NCI-H2196 (cell line): ENCODE measurements around the gene PMCH.
"Not testable (repeated sequence)": the region's sequence is repeated elsewhere in the genome, so short reads cannot be mapped to it uniquely, and the experiment has no call there.

Experiments
- DNase-seq: peaks from one replicate; lab custom pipeline; 2025; ENCODE audit not compliant: unreplicated experiment; lab: John Stamatoyannopoulos, UW

Gene PMCH

DNA sequence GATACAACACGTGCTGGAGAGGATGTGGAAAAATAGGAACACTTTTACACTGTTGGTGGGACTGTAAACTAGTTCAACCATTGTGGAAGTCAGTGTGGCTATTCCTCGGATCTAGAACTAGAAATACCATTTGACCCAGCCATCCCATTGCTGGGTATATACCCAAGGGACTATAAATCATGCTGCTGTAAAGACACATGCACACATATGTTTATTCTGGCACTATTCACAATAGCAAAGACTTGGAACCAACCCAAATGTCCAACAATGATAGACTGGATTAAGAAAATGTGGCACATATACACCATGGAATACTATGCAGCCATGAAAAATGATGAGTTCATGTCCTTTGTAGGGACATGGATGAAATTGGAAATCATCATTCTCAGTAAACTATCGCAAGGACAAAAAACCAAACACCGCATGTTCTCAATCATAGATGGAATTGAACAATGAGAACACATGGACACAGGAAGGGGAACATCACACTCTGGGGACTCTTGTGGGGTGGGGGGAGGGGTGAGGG lies 50.5 kb downstream of the PMCH start:
- DNase-seq = not testable (repeated sequence)
